Uterus (tissue), 4 donors: ENCODE measurements around the gene LRRN2. TPM values are rescaled to one million over a fixed set of nuclear protein-coding genes. Genes with fewer than 3 reads are reported as not detected.

ENCODE experiments used
- DNase-seq, 2 donors: peaks; one replicate each; pipeline ENCODE4 v3.0.0-alpha.2; 2019 to 2020
- H3K27ac ChIP-seq, 2 donors: fragments of 200-600 bp; sonication (generic); 1 replicate in 1 of 2; 2 replicates in 1 of 2; pipeline ENCODE4 v1.5.1; 2016 to 2018
- H3K27me3 ChIP-seq, 2 donors: fragments of 200-600 bp; sonication (generic); one replicate each; pipeline ENCODE4 v1.5.1; 2018 to 2019; ENCODE audit warnings: control low read depth in 1 of 2
- H3K36me3 ChIP-seq, 2 donors: fragments of 200-600 bp; sonication (generic); one replicate each; pipeline ENCODE4 v1.5.1; 2019; ENCODE audit warnings: control low read depth in 1 of 2
- H3K4me1 ChIP-seq, 2 donors: fragments of 200-600 bp; sonication (generic); one replicate each; pipeline ENCODE4 v1.5.1; 2018 to 2019; ENCODE audit warnings: control low read depth in 1 of 2
- H3K4me3 ChIP-seq, 2 donors: fragments of 200-600 bp; sonication (generic); 1 replicate in 1 of 2; 2 replicates in 1 of 2; pipeline ENCODE4 v1.5.1; 2018 to 2019; ENCODE audit warnings: mild to moderate bottlenecking in 1 of 2
- H3K9me3 ChIP-seq, 2 donors: fragments of 200-600 bp; sonication (generic); one replicate each; pipeline ENCODE4 v1.5.1; 2019; ENCODE audit warnings: control low read depth in 1 of 2
- POLR2A ChIP-seq, 2 donors: fragments of 450-650 bp; IDR thresholded peaks; one replicate each; pipeline ENCODE4 v1.6.1; 2016; ENCODE audit warnings: antibody characterized with exemption in 2 of 2, mild to moderate bottlenecking in 1 of 2, moderate library complexity in 1 of 2
- intact Hi-C: fragments of 100-400 bp; cut with DNase I; formaldehyde crosslinking; loops from one replicate; pipeline ENCODE4 v1.15.1; 2023; ENCODE audit warnings: low total_unique reads
- total RNA-seq, 4 donors: library from RNA; depleted of rRNA in 3 of 4; stranded (reverse); fragments of >200 nt in 3 of 4; gene quantifications; one replicate each; pipeline versions ENCODE4 v1.1.0 to v1.2.4, GENCODE V29; 2014 to 2023
- TF ChIP-seq, protein P1 (sequence below), 4 experiments: fragments of 200-600 bp in 2 of 4; fragments of 450-650 bp in 2 of 4; sonication (generic) in 2 of 4; IDR thresholded peaks; one replicate each; pipeline ENCODE4 v1.5.1; 2016 to 2019; ENCODE audit warnings: antibody characterized with exemption in 4 of 4, mild to moderate bottlenecking in 2 of 4, moderate library complexity in 1 of 4
- donor health status: DM: yes; HTN: yes; CAD: no.

LRRN2 gene
- total RNA-seq, 4 donors from 2014 or later: 1.3 to 5.5 (median 3.9) TPM

DNA sequence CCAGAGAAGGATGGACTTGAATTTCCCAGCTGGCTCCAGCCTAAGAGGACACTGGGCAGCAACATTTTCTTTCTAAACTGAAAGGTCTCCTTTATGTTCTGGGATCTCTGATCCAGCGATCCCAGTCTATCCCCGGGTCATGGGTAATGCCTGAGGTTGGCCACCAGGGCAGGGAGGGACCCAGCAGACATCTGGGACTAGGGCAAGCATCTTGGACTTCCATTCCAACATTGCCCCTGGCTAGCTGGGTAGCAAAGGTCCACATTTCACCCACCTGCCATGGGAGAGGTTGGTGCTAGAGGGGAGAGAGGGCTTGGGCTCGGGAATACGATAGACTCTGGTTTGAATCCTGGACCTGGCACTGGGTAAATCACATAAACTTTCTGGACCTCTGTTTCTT is 84.6 kb downstream of the LRRN2 start:
- no peak for TF ChIP-seq POLR2A (IDR thresholded peaks at IDR 0.05)
- TF ChIP-seq, protein P1, sequence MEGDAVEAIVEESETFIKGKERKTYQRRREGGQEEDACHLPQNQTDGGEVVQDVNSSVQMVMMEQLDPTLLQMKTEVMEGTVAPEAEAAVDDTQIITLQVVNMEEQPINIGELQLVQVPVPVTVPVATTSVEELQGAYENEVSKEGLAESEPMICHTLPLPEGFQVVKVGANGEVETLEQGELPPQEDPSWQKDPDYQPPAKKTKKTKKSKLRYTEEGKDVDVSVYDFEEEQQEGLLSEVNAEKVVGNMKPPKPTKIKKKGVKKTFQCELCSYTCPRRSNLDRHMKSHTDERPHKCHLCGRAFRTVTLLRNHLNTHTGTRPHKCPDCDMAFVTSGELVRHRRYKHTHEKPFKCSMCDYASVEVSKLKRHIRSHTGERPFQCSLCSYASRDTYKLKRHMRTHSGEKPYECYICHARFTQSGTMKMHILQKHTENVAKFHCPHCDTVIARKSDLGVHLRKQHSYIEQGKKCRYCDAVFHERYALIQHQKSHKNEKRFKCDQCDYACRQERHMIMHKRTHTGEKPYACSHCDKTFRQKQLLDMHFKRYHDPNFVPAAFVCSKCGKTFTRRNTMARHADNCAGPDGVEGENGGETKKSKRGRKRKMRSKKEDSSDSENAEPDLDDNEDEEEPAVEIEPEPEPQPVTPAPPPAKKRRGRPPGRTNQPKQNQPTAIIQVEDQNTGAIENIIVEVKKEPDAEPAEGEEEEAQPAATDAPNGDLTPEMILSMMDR (IDR thresholded peaks at IDR 0.05): no peak
- Histone ChIP-seq H3K4me1 (no peaks in the 10 kb centered on the region), H3K27ac (no peak overlapping the region), H3K27me3 (no peaks in the 10 kb centered on the region), H3K36me3 (no peaks in the 10 kb centered on the region), H3K4me3 (no peak overlapping the region), H3K9me3 (no peaks in the 10 kb centered on the region)
- DNase-seq: no peak
- intact Hi-C loops: no loop called here

DNA sequence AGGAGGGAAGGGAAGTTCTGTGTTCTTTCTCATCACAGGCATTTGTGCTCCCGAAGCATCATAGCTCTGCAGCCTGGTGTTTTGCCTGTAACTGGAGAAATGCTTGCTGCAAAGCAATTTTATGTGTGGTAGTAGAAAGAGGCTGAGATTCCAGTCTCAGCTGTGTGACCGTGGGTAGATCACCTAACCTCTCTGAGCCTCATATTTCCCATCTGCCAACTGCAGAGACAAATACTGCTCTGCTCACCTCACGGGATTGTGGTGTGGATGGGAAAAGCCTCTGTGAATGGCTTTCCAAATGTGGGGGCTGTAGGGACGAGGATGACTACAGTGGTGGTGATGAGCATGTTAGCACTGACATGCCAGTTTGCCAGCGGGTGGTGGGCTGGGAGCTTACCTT is 85.3 kb downstream of the LRRN2 start:
- no peaks in the 10 kb centered on the region for H3K4me1 ChIP-seq
- no peak for TF ChIP-seq POLR2A (IDR thresholded peaks at IDR 0.05)
- TF ChIP-seq, protein P1 (IDR thresholded peaks at IDR 0.05): no peak
- no peak overlapping the region for H3K27ac ChIP-seq
- H3K36me3 ChIP-seq: no peaks in the 10 kb centered on the region
- no peaks in the 10 kb centered on the region for H3K27me3 ChIP-seq
- DNase-seq: no peak
- intact Hi-C loops: no loop called here
- H3K4me3 ChIP-seq: no peak overlapping the region
- no peaks in the 10 kb centered on the region for H3K9me3 ChIP-seq

DNA sequence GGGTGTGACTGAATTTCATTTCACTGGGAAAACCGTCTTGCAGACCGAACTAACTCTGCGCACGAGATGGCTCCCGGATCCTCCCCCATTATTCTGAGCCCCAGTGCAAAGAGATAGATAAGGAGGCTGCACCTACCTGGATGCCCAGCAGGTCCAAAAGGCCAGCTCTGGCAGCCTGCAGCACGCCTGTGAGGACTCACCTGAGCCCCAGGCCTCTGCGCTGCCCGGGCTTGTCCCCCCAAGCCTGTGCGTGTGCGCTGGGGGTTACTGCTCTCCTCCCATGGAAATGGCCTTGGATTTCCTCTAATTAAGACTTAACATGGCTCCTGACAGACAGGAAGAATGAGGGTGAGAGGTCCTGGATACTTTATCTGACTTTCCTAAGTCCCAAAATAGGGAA is 85.9 kb downstream of the LRRN2 start:
- Histone ChIP-seq H3K4me3 (no peak overlapping the region), H3K27me3 (no peaks in the 10 kb centered on the region), H3K27ac (no peak overlapping the region), H3K9me3 (no peaks in the 10 kb centered on the region), H3K36me3 (no peaks in the 10 kb centered on the region), H3K4me1 (no peaks in the 10 kb centered on the region)
- no peak for DNase-seq
- intact Hi-C loops: no loop called here
- TF ChIP-seq, protein P1 (IDR thresholded peaks at IDR 0.05): no peak
- no peak for TF ChIP-seq POLR2A (IDR thresholded peaks at IDR 0.05)

DNA sequence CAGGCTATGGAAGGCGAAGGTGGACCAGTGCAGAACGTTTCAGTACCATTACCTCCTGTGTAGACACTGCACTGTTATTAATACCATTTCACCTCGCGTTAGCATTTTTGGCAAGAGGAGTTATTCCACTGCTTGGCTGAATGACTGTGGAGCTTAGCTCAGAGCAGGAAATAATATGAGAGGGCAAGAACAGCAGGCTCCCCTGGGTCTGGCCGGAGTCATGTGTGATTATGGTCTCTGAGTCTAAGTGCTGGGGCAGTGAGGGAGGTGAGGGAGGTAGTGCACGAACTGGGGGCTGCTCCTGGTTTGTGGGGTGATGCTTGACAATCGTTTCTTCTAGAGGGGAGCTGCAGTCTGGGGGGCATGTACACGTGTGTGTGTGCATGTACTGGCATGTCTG is 86.4 kb downstream of the LRRN2 start:
- intact Hi-C loops: no loop called here
- Histone ChIP-seq H3K9me3 (no peaks in the 10 kb centered on the region), H3K4me1 (no peaks in the 10 kb centered on the region), H3K4me3 (no peak overlapping the region), H3K27me3 (no peaks in the 10 kb centered on the region), H3K36me3 (no peaks in the 10 kb centered on the region), H3K27ac (no peak overlapping the region)
- TF ChIP-seq POLR2A (IDR thresholded peaks at IDR 0.05): no peak
- TF ChIP-seq, protein P1 (IDR thresholded peaks at IDR 0.05): no peak
- no peak for DNase-seq

DNA sequence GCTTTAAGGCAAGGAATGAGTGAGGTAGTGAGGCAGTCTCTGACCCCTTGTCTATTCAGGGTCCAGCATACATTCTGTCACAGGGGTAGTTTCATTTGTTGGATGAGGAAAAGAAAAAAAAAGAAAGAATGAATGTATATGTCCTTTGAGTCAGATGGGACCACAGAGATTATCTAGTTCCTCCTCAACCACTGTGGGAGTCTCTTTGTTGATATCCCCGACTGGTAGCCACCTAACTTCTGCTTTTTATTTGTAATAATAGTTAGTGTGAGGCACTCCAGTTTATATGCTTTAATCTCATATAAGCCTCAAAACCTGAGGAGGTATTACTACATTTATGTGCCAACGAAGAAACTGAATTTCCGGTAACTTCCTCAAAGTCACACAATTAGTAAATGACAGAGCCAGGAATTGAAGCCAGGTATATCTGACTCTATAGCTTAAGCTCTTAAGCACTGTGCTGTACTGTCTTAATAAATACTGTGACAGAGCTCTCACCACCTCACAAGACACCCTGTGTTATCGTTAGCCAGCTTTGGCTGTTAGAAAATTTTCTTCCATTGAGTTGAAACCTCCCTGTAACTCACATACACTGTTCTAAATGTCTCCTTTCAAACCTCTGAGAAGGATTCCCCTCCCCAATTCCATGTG is 87.1 kb downstream of the LRRN2 start:
- no peak for DNase-seq
- Histone ChIP-seq H3K27ac (no peak overlapping the region), H3K27me3 (no peaks in the 10 kb centered on the region), H3K4me3 (no peak overlapping the region), H3K4me1 (no peaks in the 10 kb centered on the region), H3K36me3 (no peaks in the 10 kb centered on the region), H3K9me3 (no peaks in the 10 kb centered on the region)
- intact Hi-C loops: no loop called here
- no peak for TF ChIP-seq POLR2A (IDR thresholded peaks at IDR 0.05)
- TF ChIP-seq, protein P1 (IDR thresholded peaks at IDR 0.05): no peak
